Uterus (tissue), 2 donors: ENCODE data around the gene IL10.

Experiments used
- POLR2A ChIP-seq, 2 donors: fragments of 450-650 bp; IDR thresholded peaks; one replicate each; pipeline ENCODE4 v1.6.1; 2016; ENCODE audit warnings: antibody characterized with exemption in 2 of 2, mild to moderate bottlenecking in 1 of 2, moderate library complexity in 1 of 2
- TF ChIP-seq, protein P1 (sequence below), 4 experiments: fragments of 200-600 bp in 2 of 4; fragments of 450-650 bp in 2 of 4; sonication (generic) in 2 of 4; IDR thresholded peaks; one replicate each; pipeline ENCODE4 v1.5.1; 2016 to 2019; ENCODE audit warnings: antibody characterized with exemption in 4 of 4, mild to moderate bottlenecking in 2 of 4, moderate library complexity in 1 of 4

GRCh38 chr1:206792939-206793607 lies 20.8 kb upstream of the IL10 start:
- TF ChIP-seq, protein P1, sequence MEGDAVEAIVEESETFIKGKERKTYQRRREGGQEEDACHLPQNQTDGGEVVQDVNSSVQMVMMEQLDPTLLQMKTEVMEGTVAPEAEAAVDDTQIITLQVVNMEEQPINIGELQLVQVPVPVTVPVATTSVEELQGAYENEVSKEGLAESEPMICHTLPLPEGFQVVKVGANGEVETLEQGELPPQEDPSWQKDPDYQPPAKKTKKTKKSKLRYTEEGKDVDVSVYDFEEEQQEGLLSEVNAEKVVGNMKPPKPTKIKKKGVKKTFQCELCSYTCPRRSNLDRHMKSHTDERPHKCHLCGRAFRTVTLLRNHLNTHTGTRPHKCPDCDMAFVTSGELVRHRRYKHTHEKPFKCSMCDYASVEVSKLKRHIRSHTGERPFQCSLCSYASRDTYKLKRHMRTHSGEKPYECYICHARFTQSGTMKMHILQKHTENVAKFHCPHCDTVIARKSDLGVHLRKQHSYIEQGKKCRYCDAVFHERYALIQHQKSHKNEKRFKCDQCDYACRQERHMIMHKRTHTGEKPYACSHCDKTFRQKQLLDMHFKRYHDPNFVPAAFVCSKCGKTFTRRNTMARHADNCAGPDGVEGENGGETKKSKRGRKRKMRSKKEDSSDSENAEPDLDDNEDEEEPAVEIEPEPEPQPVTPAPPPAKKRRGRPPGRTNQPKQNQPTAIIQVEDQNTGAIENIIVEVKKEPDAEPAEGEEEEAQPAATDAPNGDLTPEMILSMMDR (IDR thresholded peaks at IDR 0.05) = no peak
- TF ChIP-seq POLR2A (IDR thresholded peaks at IDR 0.05) = no peak
